GM18502 (cell line): ENCODE data around the gene LHFPL5.

ENCODE experiments used
- ATAC-seq: cut with Tn5 transposase; IDR thresholded peaks from one replicate; pipeline ENCODE4 v1.9.1; 2021; ENCODE audit warnings: mild to moderate bottlenecking; ENCODE audit not compliant: unreplicated experiment, poor library complexity

The LHFPL5 gene

DNA sequence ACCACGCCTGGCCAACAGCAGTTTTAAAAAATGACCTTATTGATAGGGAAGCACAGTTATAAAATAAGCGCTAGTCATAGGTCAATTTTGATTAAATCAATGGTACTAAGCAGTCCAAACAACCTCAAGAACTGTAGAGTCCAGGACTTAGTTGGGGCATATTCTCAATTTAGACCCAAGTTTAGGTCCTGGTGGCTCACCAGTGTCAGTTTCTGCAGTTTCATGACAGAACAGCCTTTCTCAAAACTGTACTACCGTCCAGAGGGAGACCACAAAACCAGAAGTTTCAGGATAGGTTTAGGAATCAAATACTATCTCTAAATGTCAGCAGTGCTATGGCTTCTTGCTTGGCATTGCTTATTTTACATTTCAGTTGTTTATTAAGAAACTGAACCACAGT is 39.1 kb downstream of the LHFPL5 start:
- ATAC-seq: no peak

- ATAC-seq: no peak
Measured at GRCh38 chr6:35850208-35850607, 45.1 kb downstream of the LHFPL5 start.

- no peak for ATAC-seq
Measured at GRCh38 chr6:35852994-35853393, 47.8 kb downstream of the LHFPL5 start.

GRCh38 chr6:35856250-35856649 is 51.1 kb downstream of the LHFPL5 start:
- no peak for ATAC-seq

- ATAC-seq: no peak
Measured at GRCh38 chr6:35857853-35858252, 52.7 kb downstream of the LHFPL5 start.

DNA sequence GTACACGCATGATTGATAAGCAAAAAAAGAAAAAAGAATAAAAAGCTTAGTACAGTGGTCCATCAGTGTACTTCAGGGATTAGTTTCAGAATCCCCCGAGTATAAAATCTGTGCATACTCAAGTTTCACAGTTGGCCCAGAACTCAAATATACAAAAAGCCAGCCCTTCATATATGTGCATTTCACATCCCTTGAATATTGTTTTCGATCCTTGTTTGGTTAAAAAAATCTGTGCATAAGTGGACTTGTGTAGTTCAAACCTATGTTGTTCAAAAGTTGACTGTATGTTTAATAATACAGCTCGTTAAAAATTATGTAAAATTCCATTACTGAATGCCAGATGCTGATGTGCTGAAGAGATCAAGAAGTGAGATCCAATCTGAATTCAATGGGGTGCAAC is 54.2 kb downstream of the LHFPL5 start:
- no peak for ATAC-seq
